Measurements from ENCODE around the gene SF3B3.

The SF3B3 gene

GRCh38 chr16:70571623-70572022 lies 48.0 kb downstream of the SF3B3 start:
- H3K4me3 ChIP-seq (ENCODE audit: control insufficient read depth, low read depth, low read length) = no peak overlapping the region
- TF ChIP-seq, protein P1, sequence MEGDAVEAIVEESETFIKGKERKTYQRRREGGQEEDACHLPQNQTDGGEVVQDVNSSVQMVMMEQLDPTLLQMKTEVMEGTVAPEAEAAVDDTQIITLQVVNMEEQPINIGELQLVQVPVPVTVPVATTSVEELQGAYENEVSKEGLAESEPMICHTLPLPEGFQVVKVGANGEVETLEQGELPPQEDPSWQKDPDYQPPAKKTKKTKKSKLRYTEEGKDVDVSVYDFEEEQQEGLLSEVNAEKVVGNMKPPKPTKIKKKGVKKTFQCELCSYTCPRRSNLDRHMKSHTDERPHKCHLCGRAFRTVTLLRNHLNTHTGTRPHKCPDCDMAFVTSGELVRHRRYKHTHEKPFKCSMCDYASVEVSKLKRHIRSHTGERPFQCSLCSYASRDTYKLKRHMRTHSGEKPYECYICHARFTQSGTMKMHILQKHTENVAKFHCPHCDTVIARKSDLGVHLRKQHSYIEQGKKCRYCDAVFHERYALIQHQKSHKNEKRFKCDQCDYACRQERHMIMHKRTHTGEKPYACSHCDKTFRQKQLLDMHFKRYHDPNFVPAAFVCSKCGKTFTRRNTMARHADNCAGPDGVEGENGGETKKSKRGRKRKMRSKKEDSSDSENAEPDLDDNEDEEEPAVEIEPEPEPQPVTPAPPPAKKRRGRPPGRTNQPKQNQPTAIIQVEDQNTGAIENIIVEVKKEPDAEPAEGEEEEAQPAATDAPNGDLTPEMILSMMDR (IDR thresholded peaks at IDR 0.05; ENCODE audit: control insufficient read depth, insufficient read depth, low read depth, low read length, missing control alignments) = no peak
- no peak for DNase-seq (ENCODE audit: low read depth)

- TF ChIP-seq, protein P1 (IDR thresholded peaks at IDR 0.05; ENCODE audit: control insufficient read depth, insufficient read depth, low read depth, low read length, missing control alignments) = no peak
- no peak for DNase-seq (ENCODE audit: low read depth)
- no peak overlapping the region for H3K4me3 ChIP-seq (ENCODE audit: control insufficient read depth, low read depth, low read length)
Observed at GRCh38 chr16:70572050-70572925, 48.7 kb downstream of the SF3B3 start.

DNA sequence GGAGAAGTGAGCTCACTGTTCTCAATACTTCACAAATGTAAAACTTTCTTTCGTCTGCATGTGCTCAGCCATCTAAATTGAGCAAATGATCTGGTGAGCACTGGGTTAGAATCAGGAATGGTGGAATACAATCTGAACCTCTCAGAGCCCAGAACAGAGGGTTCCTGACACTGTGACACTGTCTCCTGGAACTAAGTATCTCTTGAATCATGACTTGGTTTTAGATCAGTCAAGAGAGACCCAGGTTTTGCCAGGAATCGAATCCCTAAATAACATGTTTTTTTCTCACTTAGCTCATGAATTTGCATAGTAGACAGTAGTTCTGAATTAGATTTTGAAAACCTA lies 49.3 kb downstream of the SF3B3 start:
- no peak for DNase-seq (ENCODE audit: low read depth)
- TF ChIP-seq, protein P1 (IDR thresholded peaks at IDR 0.05; ENCODE audit: control insufficient read depth, insufficient read depth, low read depth, low read length, missing control alignments) = no peak
- no peak overlapping the region for H3K4me3 ChIP-seq (ENCODE audit: control insufficient read depth, low read depth, low read length)

GRCh38 chr16:70573451-70574121 lies 50.0 kb downstream of the SF3B3 start:
- H3K4me3 ChIP-seq (ENCODE audit: control insufficient read depth, low read depth, low read length) = no peak overlapping the region
- DNase-seq (ENCODE audit: low read depth) = peak; percentile 74
- TF ChIP-seq, protein P1 (IDR thresholded peaks at IDR 0.05; ENCODE audit: control insufficient read depth, insufficient read depth, low read depth, low read length, missing control alignments) = no peak

DNA sequence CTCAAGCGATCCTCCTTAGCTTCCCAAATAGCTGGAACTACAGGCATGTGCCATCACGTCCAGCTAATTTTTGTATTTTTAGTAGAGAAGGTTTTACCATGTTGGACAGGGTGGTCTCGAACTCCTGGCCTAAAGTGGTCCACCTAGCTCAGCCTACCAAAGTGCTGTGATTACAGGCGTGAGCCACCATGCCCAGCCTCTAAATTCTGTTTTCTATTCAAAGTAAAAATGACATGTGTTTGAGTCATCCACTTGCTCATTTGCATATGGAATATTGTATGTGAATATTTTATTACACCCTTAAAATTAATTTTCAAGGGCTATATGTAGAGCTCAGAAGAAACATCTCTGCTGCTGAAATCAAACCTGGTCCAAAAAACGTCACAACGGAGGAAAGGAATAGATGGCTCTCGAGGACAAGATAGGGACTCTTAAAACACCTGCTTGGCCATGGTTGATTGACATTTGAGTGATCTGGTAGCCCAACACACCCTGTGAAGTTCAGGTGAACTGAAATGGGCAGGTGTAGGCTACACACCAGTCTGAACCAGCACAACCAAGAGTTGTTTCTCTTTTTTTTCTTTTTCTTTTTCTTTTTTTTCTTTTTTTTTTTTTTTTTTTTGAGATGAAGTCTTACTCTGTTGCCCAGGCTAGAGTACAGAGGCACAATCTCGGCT lies 51.1 kb downstream of the SF3B3 start:
- TF ChIP-seq, protein P1 (IDR thresholded peaks at IDR 0.05; ENCODE audit: control insufficient read depth, insufficient read depth, low read depth, low read length, missing control alignments) = no peak
- H3K4me3 ChIP-seq (ENCODE audit: control insufficient read depth, low read depth, low read length) = no peak overlapping the region
- no peak for DNase-seq (ENCODE audit: low read depth)

DNA sequence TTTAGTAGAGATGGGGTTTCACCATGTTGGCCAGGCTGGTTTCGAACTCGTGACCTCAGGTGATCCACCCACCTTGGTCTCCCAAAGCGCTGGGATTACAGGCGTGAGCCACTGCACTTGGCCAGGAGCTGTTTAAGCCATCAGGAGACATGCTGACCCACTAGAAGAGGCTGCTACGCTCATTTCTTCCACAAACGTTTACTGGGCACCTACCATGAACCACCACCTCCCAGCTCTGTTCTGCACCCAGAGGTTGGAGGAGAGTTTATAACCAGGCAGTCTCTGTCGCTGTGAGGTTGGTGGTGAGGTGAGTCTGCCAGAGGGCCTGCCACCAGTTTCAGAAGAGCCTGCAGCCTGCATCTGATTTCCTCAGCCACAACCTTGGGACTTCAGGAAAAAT lies 51.8 kb downstream of the SF3B3 start:
- TF ChIP-seq, protein P1 (IDR thresholded peaks at IDR 0.05; ENCODE audit: control insufficient read depth, insufficient read depth, low read depth, low read length, missing control alignments) = no peak
- H3K4me3 ChIP-seq (ENCODE audit: control insufficient read depth, low read depth, low read length) = no peak overlapping the region
- no peak for DNase-seq (ENCODE audit: low read depth)
